ENCODE data around the gene SYNGAP1.

GRCh38 chr6:33434961-33435360 is 15.1 kb downstream of the SYNGAP1 start:
- TF ChIP-seq CTCF (IDR thresholded peaks at IDR 0.05; ENCODE audit: poor library complexity, severe bottlenecking) (no peak), EZH2 (IDR thresholded peaks at IDR 0.05; ENCODE audit: borderline replicate concordance, insufficient read depth, low read length, poor library complexity, severe bottlenecking) (no peak), POLR2AphosphoS5 (IDR thresholded peaks at IDR 0.05) (no peak), SMC3 (conservative IDR thresholded peaks at IDR 0.05; ENCODE audit: poor library complexity) (no peak), EP300 (conservative IDR thresholded peaks at IDR 0.05; ENCODE audit: poor library complexity, severe bottlenecking) (no peak), TAF1 (IDR thresholded peaks at IDR 0.05; ENCODE audit: low read depth) (no peak)

Data from neural cell (in vitro differentiated cells).